Neural cell (in vitro differentiated cells): ENCODE results near the gene CASZ1. TPM values are rescaled to one million over a fixed set of nuclear protein-coding genes. Genes with fewer than 3 reads are reported as not detected.

ENCODE experiments used
- H2AFZ ChIP-seq: fragments of 200-600, 300-800 bp; sonication (generic), shearing (Covaris generic); 2 replicates; pipeline ENCODE4 v1.6.0; 2014; ENCODE audit warnings: low read depth, mild to moderate bottlenecking, antibody characterized with exemption, low read length, moderate library complexity
- H3F3A ChIP-seq: fragments of 200-600 bp; shearing (Covaris generic); 2 replicates; pipeline ENCODE4 v1.6.1; 2016; ENCODE audit warnings: mild to moderate bottlenecking, moderate library complexity, mixed read lengths, antibody characterized with exemption, low read length; ENCODE audit not compliant: insufficient read depth, poor library complexity, severe bottlenecking
- H3K27ac ChIP-seq: fragments of 200-600, 300-800 bp; sonication (generic), shearing (Covaris generic); 2 replicates; pipeline ENCODE4 v1.5.1; 2014; ENCODE audit warnings: mild to moderate bottlenecking, low read length, moderate library complexity
- H3K27me3 ChIP-seq: fragments of 300-800, 200-600 bp; sonication (generic), shearing (Covaris generic); 2 replicates; pipeline ENCODE4 v1.6.0; 2014; ENCODE audit warnings: mild to moderate bottlenecking, low read depth, low read length, moderate library complexity; ENCODE audit not compliant: insufficient read depth
- H3K36me3 ChIP-seq: fragments of 300-800, 200-600 bp; sonication (generic), shearing (Covaris generic); 2 replicates; pipeline ENCODE4 v1.5.1; 2014; ENCODE audit warnings: mild to moderate bottlenecking, antibody characterized with exemption, low read length, moderate library complexity; ENCODE audit not compliant: insufficient read depth
- H3K4me2 ChIP-seq: fragments of 300-800, 200-600 bp; sonication (generic), shearing (Covaris generic); 2 replicates; pipeline ENCODE4 v1.6.0; 2014; ENCODE audit warnings: mild to moderate bottlenecking, low read length
- H3K4me3 ChIP-seq: fragments of 300-800, 200-600 bp; sonication (generic), shearing (Covaris generic); 2 replicates; pipeline ENCODE4 v1.5.1; 2014; ENCODE audit warnings: mild to moderate bottlenecking, low read length, moderate library complexity
- H3K79me2 ChIP-seq: fragments of 200-600 bp; shearing (Covaris generic); replicated peaks from 2 replicates; pipeline ENCODE4 v1.6.0; 2014; ENCODE audit warnings: mild to moderate bottlenecking, low read length, moderate library complexity; ENCODE audit not compliant: insufficient read depth
- H3K9ac ChIP-seq: fragments of 300-800, 200-600 bp; sonication (generic), shearing (Covaris generic); 2 replicates; pipeline ENCODE4 v1.6.1; 2016; ENCODE audit warnings: mild to moderate bottlenecking, low read length, mixed read lengths
- H3K9me2 ChIP-seq: fragments of 200-600 bp; shearing (Covaris generic); 2 replicates; pipeline ENCODE4 v1.6.1; 2016; ENCODE audit warnings: mild to moderate bottlenecking, low read length, mixed read lengths; ENCODE audit not compliant: insufficient read depth
- H3K9me3 ChIP-seq: fragments of 200-600, 300-800 bp; sonication (generic), shearing (Covaris generic); 2 replicates; pipeline ENCODE4 v1.6.1; 2016; ENCODE audit warnings: mild to moderate bottlenecking, mixed run types, low read length, moderate library complexity, mixed read lengths
- H4K20me1 ChIP-seq: fragments of 200-600 bp; shearing (Covaris generic); 2 replicates; pipeline ENCODE4 v1.6.1; 2016; ENCODE audit warnings: mild to moderate bottlenecking, mixed run types; ENCODE audit not compliant: insufficient read depth
- CTCF ChIP-seq: fragments of 450-650 bp; IDR thresholded peaks from 2 replicates; pipeline ENCODE4 v1.5.1; 2014; ENCODE audit warnings: antibody characterized with exemption, mild to moderate bottlenecking, moderate library complexity; ENCODE audit not compliant: poor library complexity, severe bottlenecking
- EP300 ChIP-seq: fragments of 450-650 bp; conservative IDR thresholded peaks from 2 replicates; pipeline ENCODE4 v1.6.1; 2014; ENCODE audit warnings: antibody characterized with exemption, mild to moderate bottlenecking, moderate library complexity; ENCODE audit not compliant: poor library complexity, severe bottlenecking
- EZH2 ChIP-seq: fragments of 200-600, 300-800 bp; shearing (Covaris generic), sonication (generic); IDR thresholded peaks from 2 replicates; pipeline ENCODE4 v1.6.1; 2014; ENCODE audit warnings: antibody characterized with exemption, low read length, borderline replicate concordance, mild to moderate bottlenecking; ENCODE audit not compliant: insufficient read depth, poor library complexity, severe bottlenecking
- MXI1 ChIP-seq: fragments of 450-650 bp; conservative IDR thresholded peaks from 2 replicates; pipeline ENCODE4 v1.6.1; 2014; ENCODE audit warnings: antibody characterized with exemption, mild to moderate bottlenecking; ENCODE audit not compliant: poor library complexity, severe bottlenecking
- POLR2AphosphoS5 ChIP-seq: IDR thresholded peaks from 2 replicates; pipeline ENCODE4 v1.6.1; 2012
- RAD21 ChIP-seq: fragments of 450-650 bp; conservative IDR thresholded peaks from 2 replicates; pipeline ENCODE4 v1.6.1; 2014; ENCODE audit warnings: antibody characterized with exemption, mild to moderate bottlenecking, moderate library complexity
- REST ChIP-seq: IDR thresholded peaks from 2 replicates; pipeline ENCODE4 v1.6.1; 2012; ENCODE audit warnings: borderline replicate concordance
- SMC3 ChIP-seq: fragments of 450-650 bp; conservative IDR thresholded peaks from 2 replicates; pipeline ENCODE4 v1.6.1; 2014; ENCODE audit warnings: antibody characterized with exemption, mild to moderate bottlenecking, moderate library complexity; ENCODE audit not compliant: poor library complexity
- TAF1 ChIP-seq: IDR thresholded peaks from 2 replicates; pipeline ENCODE4 v1.6.1; 2012; ENCODE audit warnings: low read depth
- polyA plus RNA-seq: library from polyadenylated mRNA; depleted of rRNA; stranded (reverse); fragments of >200 nt; gene quantifications from 2 replicates; pipeline ENCODE4 v1.2.3, GENCODE V29; 2014

The CASZ1 gene
- polyA plus RNA-seq, 1 donor from 2014 or later, result 0.27 TPM

- no peaks in the 10 kb centered on the region for H3F3A ChIP-seq
- H3K36me3 ChIP-seq, result no peaks in the 10 kb centered on the region
- no peak overlapping the region for H3K27ac ChIP-seq
- H3K9ac ChIP-seq, result no peak overlapping the region
- no peaks in the 10 kb centered on the region for H3K79me2 ChIP-seq
- H3K4me3 ChIP-seq, result no peak overlapping the region
- no peaks in the 10 kb centered on the region for H4K20me1 ChIP-seq
- no peaks in the 10 kb centered on the region for H3K27me3 ChIP-seq
- no peaks in the 10 kb centered on the region for H3K9me2 ChIP-seq
- H2AFZ ChIP-seq, result no peak overlapping the region
- no peaks in the 10 kb centered on the region for H3K9me3 ChIP-seq
- H3K4me2 ChIP-seq, result no peak overlapping the region
- TF ChIP-seq POLR2AphosphoS5 (no peak), SMC3 (no peak), EZH2 (no peak), EP300 (no peak), CTCF (no peak), TAF1 (no peak), MXI1 (no peak), REST (no peak), RAD21 (no peak)
Observed at GRCh38 chr1:10602936-10603335, 193.5 kb downstream of the CASZ1 start.

DNA sequence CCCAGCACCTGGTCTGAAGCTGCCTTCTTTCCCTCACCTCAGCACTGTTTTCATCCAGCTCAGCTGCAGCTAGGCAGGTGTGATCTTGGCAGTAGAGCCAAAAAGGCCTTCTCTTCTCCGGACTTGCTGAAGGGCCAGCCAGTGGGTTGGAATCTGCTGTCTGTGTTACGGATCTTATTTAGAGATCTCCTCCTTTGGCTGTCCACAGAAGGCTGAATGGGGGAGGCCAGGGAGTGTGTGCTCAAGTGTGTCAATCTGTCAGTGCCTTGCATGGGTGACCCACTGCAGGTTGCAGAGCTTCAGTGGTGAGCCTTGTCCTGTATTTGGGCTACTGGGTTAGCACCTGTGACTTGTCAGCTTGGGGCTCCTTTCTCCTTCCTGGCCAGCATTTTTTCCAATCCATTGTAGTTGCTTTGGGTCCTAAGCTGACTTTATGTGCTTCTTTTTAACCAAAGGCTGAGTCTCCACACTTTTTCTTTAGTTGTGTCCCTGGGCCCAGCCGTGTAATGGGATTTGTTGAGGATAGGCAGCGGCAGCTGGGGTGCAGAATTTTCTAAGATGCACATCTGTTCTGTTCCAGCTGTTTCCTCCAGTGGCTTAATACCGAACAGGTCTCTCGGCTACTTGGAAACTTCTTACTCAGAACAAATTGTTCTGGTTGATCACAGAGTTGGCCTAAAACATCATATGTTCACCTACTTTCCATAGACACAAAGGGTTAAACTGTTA, 194.9 kb downstream of the CASZ1 start:
- Histone ChIP-seq H3K4me3 (no peak overlapping the region), H3K79me2 (no peaks in the 10 kb centered on the region), H4K20me1 (no peaks in the 10 kb centered on the region), H3K36me3 (no peaks in the 10 kb centered on the region), H3K4me2 (no peak overlapping the region), H3K9ac (no peak overlapping the region), H3F3A (no peaks in the 10 kb centered on the region), H3K27ac (no peak overlapping the region), H3K9me3 (no peaks in the 10 kb centered on the region), H3K27me3 (no peaks in the 10 kb centered on the region), H3K9me2 (no peaks in the 10 kb centered on the region), H2AFZ (no peak overlapping the region)
- TF ChIP-seq SMC3 (no peak), TAF1 (no peak), POLR2AphosphoS5 (no peak), MXI1 (no peak), EP300 (no peak), EZH2 (no peak), CTCF (no peak), RAD21 (no peak), REST (no peak)
